MM.1S (cell line): ENCODE measurements around the gene FRY.

ENCODE experiments used
- EZH2 ChIP-seq: fragments of 300-600 bp; sonication (generic); optimal IDR thresholded peaks from 2 replicates; pipeline ENCODE3; 2017; ENCODE audit warnings: low read depth, mild to moderate bottlenecking, antibody characterized with exemption, low read length, mixed read lengths
- TF ChIP-seq, protein P1 (sequence below): fragments of 300-600 bp; sonication (generic); IDR thresholded peaks from 2 replicates; pipeline ENCODE4 v1.5.1; 2016; ENCODE audit warnings: antibody characterized with exemption, low read length, mixed read lengths

- TF ChIP-seq, protein P1, sequence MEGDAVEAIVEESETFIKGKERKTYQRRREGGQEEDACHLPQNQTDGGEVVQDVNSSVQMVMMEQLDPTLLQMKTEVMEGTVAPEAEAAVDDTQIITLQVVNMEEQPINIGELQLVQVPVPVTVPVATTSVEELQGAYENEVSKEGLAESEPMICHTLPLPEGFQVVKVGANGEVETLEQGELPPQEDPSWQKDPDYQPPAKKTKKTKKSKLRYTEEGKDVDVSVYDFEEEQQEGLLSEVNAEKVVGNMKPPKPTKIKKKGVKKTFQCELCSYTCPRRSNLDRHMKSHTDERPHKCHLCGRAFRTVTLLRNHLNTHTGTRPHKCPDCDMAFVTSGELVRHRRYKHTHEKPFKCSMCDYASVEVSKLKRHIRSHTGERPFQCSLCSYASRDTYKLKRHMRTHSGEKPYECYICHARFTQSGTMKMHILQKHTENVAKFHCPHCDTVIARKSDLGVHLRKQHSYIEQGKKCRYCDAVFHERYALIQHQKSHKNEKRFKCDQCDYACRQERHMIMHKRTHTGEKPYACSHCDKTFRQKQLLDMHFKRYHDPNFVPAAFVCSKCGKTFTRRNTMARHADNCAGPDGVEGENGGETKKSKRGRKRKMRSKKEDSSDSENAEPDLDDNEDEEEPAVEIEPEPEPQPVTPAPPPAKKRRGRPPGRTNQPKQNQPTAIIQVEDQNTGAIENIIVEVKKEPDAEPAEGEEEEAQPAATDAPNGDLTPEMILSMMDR = no peak
- TF ChIP-seq EZH2 = no peak
These were observed 283.9 kb downstream of the FRY start, which contains the start of the genes BRCA2 and ZAR1L for GRCh38 chr13:32315238-32316027.
